GM23338 (cell line): ENCODE results near the gene MRPL1. TPM values are rescaled to one million over a fixed set of nuclear protein-coding genes. Genes with fewer than 3 reads are reported as not detected.

Source experiments
- ATAC-seq: fragments of 200-7000 bp; cut with Tn5 transposase; 3 replicates; pipeline ENCODE4 v1.9.1; 2020
- DNase-seq: peaks from one replicate; pipeline ENCODE4 v3.0.0-alpha.2; 2015; ENCODE audit warnings: low spot score
- H2AFZ ChIP-seq: fragments of 200-600 bp; sonication (generic); 2 replicates; pipeline ENCODE4 v1.8.0; 2016; ENCODE audit warnings: antibody characterized with exemption, mild to moderate bottlenecking, moderate library complexity
- H3F3A ChIP-seq: fragments of 200-600 bp; sonication (generic); replicated peaks from 2 replicates; pipeline ENCODE4 v1.8.0; 2017; ENCODE audit warnings: antibody characterized with exemption, mixed run types, low read depth
- H3K27ac ChIP-seq: fragments of 200-600 bp; sonication (generic); 2 replicates; pipeline ENCODE4 v1.6.1; 2016; ENCODE audit warnings: low read depth
- H3K27me3 ChIP-seq: fragments of 200-600 bp; sonication (generic); 2 replicates; pipeline ENCODE4 v1.8.0; 2016; ENCODE audit warnings: mild to moderate bottlenecking, mixed run types, moderate library complexity; ENCODE audit not compliant: insufficient read depth
- H3K36me3 ChIP-seq: fragments of 200-600 bp; sonication (generic); 2 replicates; pipeline ENCODE4 v1.8.0; 2016; ENCODE audit warnings: mild to moderate bottlenecking; ENCODE audit not compliant: insufficient read depth
- H3K4me1 ChIP-seq: fragments of 200-600 bp; sonication (generic); 2 replicates; pipeline ENCODE4 v1.8.0; 2016; ENCODE audit warnings: mild to moderate bottlenecking, moderate library complexity; ENCODE audit not compliant: insufficient read depth
- H3K4me2 ChIP-seq: fragments of 200-600 bp; sonication (generic); 2 replicates; pipeline ENCODE4 v1.7.1; 2017; ENCODE audit warnings: mixed run types
- H3K4me3 ChIP-seq: fragments of 200-600 bp; sonication (generic); 2 replicates; pipeline ENCODE4 v1.6.1; 2016; ENCODE audit warnings: mixed run types
- H3K79me2 ChIP-seq: fragments of 200-600 bp; sonication (generic); replicated peaks from 2 replicates; pipeline ENCODE4 v1.8.0; 2017; ENCODE audit warnings: mild to moderate bottlenecking; ENCODE audit not compliant: insufficient read depth
- H3K9me2 ChIP-seq: fragments of 200-600 bp; sonication (generic); 2 replicates; pipeline ENCODE4 v1.8.0; 2017; ENCODE audit not compliant: insufficient read depth
- H4K20me1 ChIP-seq: fragments of 200-600 bp; sonication (generic); replicated peaks from 2 replicates; pipeline ENCODE4 v1.8.0; 2017; ENCODE audit warnings: mild to moderate bottlenecking; ENCODE audit not compliant: insufficient read depth
- H3K27ac Mint-ChIP-seq: 2 replicates; pipeline ENCODE4 v1.8.0; 2020; ENCODE audit warnings: inconsistent platforms, mild to moderate bottlenecking, moderate library complexity, mixed read lengths
- H3K27me3 Mint-ChIP-seq: 3 replicates; pipeline ENCODE4 v1.8.0; 2022; ENCODE audit warnings: low read depth, mild to moderate bottlenecking, moderate library complexity, mixed read lengths, inconsistent platforms; ENCODE audit not compliant: insufficient read depth, poor library complexity
- H3K36me3 Mint-ChIP-seq: 3 replicates; pipeline ENCODE4 v1.8.0; 2021; ENCODE audit warnings: low read depth, mild to moderate bottlenecking, inconsistent platforms, moderate library complexity, mixed read lengths
- H3K4me1 Mint-ChIP-seq: 3 replicates; pipeline ENCODE4 v1.8.0; 2020; ENCODE audit warnings: mild to moderate bottlenecking, inconsistent platforms, mixed read lengths
- H3K4me3 Mint-ChIP-seq: 3 replicates; pipeline ENCODE4 v1.8.0; 2021; ENCODE audit warnings: moderate library complexity, mild to moderate bottlenecking, inconsistent platforms, mixed read lengths
- H3K9me3 Mint-ChIP-seq: 3 replicates; pipeline ENCODE4 v1.8.0; 2020; ENCODE audit warnings: moderate library complexity, mild to moderate bottlenecking, inconsistent platforms, mixed read lengths
- CREB1 ChIP-seq: fragments of 250-450 bp; sonication (Bioruptor Pico); IDR thresholded peaks from 2 replicates; pipeline ENCODE4 v1.5.0; 2020; ENCODE audit warnings: low read depth, mild to moderate bottlenecking, moderate library complexity
- EZH2 ChIP-seq: fragments of 200-600 bp; sonication (generic); IDR thresholded peaks from one replicate; pipeline ENCODE4 v1.8.0; 2017; ENCODE audit warnings: antibody characterized with exemption, mild to moderate bottlenecking, low read depth; ENCODE audit not compliant: unreplicated experiment
- EZH2phosphoT487 ChIP-seq: fragments of 200-600 bp; sonication (generic); IDR thresholded peaks from one replicate; pipeline ENCODE4 v1.8.1; 2018; ENCODE audit warnings: antibody characterized with exemption; ENCODE audit not compliant: unreplicated experiment
- ZNF114 ChIP-seq: fragments of 250-450 bp; sonication (Bioruptor Pico); IDR thresholded peaks from 2 replicates; pipeline ENCODE4 v1.5.0; 2020; ENCODE audit warnings: mild to moderate bottlenecking, moderate library complexity
- ZNF331 ChIP-seq: fragments of 250-450 bp; sonication (Bioruptor Pico); IDR thresholded peaks from 2 replicates; pipeline ENCODE4 v1.5.0; 2020; ENCODE audit warnings: low read depth, mild to moderate bottlenecking, moderate library complexity
- polyA plus RNA-seq: library from polyadenylated mRNA; unstranded; fragments of >200 nt; fragmentation: Nextera tagmentation; extraction: Ambion mirVana; gene quantifications from 2 replicates; pipeline ENCODE4 v1.2.1, GENCODE V29; 2016
- total RNA-seq: library from RNA; depleted of rRNA; stranded (reverse); fragments of >200 nt; shearing (Covaris generic); gene quantifications from 2 replicates; pipeline ENCODE4 v1.2.3, GENCODE V29; 2014
- TF ChIP-seq, protein P1 (sequence below): fragments of 250-450 bp; sonication (Bioruptor Pico); IDR thresholded peaks from 2 replicates; pipeline ENCODE4 v1.5.0; 2020; ENCODE audit warnings: mild to moderate bottlenecking, moderate library complexity
- TF ChIP-seq, protein P2 (sequence below): IDR thresholded peaks from one replicate; pipeline ENCODE4 v1.6.1; 2018; ENCODE audit warnings: antibody characterized with exemption; ENCODE audit not compliant: unreplicated experiment

The MRPL1 gene
- total and polyA plus RNA-seq, 2 experiments from 2014 or later = 29.2 to 46.5 TPM

DNA sequence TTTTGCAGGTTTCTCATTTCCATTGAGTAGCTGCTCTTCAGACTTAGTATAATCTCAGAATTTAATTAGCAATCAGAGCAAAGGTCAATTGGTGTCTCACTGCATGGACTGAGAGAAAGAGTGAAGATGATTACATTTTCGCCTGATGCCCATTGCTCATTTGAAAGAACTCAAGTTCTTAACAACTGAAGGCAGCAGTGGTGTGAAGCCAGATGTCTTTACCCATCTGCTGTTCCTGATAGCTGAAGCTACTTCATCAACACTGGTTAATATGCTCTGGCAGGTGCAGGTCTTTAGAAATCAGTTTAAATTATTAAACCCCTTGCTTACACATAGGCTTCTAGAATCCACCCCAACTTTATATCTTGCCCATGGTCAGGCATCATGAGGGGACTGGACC, 130.0 kb downstream of the MRPL1 start:
- Histone ChIP-seq H3K4me2 (no peak overlapping the region), H2AFZ (no peak overlapping the region), H3K9me2 (peaks cover 16% of the 10 kb centered on the region), H4K20me1 (no peaks in the 10 kb centered on the region), H3F3A (no peaks in the 10 kb centered on the region), H3K27ac (no peak overlapping the region), H3K4me3 (no peak overlapping the region), H3K4me1 (peaks cover 25% of the 10 kb centered on the region), H3K79me2 (no peaks in the 10 kb centered on the region), H3K27me3 (no peaks in the 10 kb centered on the region), H3K36me3 (no peaks in the 10 kb centered on the region)
- Mint-ChIP-seq H3K4me1 (peaks cover 42% of the 10 kb centered on the region), H3K4me3 (no peak overlapping the region), H3K27ac (0 out of 2 replicates have a peak overlapping the region, but pooled peaks have one; percentile 10), H3K9me3 (no peaks in the 10 kb centered on the region; the same call in 2 of the 3 replicates), H3K27me3 (no peaks in the 10 kb centered on the region), H3K36me3 (no peaks in the 10 kb centered on the region)
- no peak for DNase-seq
- no peak for ATAC-seq
- no peak for TF ChIP-seq EZH2phosphoT487
- no peak for TF ChIP-seq EZH2
- TF ChIP-seq, protein P1, sequence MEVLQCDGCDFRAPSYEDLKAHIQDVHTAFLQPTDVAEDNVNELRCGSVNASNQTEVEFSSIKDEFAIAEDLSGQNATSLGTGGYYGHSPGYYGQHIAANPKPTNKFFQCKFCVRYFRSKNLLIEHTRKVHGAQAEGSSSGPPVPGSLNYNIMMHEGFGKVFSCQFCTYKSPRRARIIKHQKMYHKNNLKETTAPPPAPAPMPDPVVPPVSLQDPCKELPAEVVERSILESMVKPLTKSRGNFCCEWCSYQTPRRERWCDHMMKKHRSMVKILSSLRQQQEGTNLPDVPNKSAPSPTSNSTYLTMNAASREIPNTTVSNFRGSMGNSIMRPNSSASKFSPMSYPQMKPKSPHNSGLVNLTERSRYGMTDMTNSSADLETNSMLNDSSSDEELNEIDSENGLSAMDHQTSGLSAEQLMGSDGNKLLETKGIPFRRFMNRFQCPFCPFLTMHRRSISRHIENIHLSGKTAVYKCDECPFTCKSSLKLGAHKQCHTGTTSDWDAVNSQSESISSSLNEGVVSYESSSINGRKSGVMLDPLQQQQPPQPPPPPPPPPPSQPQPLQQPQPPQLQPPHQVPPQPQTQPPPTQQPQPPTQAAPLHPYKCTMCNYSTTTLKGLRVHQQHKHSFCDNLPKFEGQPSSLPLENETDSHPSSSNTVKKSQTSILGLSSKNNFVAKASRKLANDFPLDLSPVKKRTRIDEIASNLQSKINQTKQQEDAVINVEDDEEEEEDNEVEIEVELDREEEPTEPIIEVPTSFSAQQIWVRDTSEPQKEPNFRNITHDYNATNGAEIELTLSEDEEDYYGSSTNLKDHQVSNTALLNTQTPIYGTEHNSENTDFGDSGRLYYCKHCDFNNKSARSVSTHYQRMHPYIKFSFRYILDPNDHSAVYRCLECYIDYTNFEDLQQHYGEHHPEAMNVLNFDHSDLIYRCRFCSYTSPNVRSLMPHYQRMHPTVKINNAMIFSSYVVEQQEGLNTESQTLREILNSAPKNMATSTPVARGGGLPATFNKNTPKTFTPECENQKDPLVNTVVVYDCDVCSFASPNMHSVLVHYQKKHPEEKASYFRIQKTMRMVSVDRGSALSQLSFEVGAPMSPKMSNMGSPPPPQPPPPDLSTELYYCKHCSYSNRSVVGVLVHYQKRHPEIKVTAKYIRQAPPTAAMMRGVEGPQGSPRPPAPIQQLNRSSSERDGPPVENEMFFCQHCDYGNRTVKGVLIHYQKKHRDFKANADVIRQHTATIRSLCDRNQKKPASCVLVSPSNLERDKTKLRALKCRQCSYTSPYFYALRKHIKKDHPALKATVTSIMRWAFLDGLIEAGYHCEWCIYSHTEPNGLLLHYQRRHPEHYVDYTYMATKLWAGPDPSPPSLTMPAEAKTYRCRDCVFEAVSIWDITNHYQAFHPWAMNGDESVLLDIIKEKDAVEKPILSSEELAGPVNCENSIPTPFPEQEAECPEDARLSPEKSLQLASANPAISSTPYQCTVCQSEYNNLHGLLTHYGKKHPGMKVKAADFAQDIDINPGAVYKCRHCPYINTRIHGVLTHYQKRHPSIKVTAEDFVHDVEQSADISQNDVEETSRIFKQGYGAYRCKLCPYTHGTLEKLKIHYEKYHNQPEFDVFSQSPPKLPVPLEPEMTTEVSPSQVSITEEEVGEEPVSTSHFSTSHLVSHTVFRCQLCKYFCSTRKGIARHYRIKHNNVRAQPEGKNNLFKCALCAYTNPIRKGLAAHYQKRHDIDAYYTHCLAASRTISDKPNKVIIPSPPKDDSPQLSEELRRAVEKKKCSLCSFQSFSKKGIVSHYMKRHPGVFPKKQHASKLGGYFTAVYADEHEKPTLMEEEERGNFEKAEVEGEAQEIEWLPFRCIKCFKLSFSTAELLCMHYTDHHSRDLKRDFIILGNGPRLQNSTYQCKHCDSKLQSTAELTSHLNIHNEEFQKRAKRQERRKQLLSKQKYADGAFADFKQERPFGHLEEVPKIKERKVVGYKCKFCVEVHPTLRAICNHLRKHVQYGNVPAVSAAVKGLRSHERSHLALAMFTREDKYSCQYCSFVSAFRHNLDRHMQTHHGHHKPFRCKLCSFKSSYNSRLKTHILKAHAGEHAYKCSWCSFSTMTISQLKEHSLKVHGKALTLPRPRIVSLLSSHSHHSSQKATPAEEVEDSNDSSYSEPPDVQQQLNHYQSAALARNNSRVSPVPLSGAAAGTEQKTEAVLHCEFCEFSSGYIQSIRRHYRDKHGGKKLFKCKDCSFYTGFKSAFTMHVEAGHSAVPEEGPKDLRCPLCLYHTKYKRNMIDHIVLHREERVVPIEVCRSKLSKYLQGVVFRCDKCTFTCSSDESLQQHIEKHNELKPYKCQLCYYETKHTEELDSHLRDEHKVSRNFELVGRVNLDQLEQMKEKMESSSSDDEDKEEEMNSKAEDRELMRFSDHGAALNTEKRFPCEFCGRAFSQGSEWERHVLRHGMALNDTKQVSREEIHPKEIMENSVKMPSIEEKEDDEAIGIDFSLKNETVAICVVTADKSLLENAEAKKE (CRISPR knock-in tag) = no peak

DNA sequence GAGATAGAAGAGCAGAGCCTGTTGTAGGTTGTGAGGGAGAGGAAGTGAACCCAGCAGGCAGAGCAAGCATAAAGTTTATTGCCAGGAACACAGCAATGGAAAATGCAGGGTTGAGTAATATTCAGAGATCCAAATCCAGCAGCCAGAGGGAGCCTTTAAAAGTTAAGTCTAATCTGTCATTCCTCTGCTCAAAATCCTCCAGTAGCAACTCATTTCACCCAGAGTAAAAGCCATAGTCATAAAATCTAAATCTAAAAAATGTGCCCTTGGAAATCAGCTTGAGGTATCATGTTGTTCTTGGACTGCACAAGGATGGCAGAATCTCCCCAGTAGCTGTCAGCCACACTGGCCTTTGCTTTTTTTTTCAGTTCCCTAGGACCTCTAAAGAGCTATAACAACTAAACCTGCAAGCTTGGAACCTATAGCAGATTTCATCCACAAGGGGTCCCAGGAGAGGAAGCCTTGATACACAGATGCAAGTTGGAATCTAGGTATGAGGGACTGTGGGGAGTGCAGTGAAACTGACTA, 131.6 kb downstream of the MRPL1 start:
- Mint-ChIP-seq H3K36me3 (no peaks in the 10 kb centered on the region), H3K4me1 (peaks cover 42% of the 10 kb centered on the region), H3K4me3 (no peak overlapping the region; the same call in 2 of the 3 replicates), H3K27me3 (no peaks in the 10 kb centered on the region), H3K27ac (peak overlapping the region; percentile 76), H3K9me3 (no peaks in the 10 kb centered on the region)
- H3K9me2 ChIP-seq = peaks cover 6% of the 10 kb centered on the region; the same call in 1 of the 2 replicates
- no peaks in the 10 kb centered on the region for H3F3A ChIP-seq
- no peak overlapping the region for H3K4me2 ChIP-seq
- no peaks in the 10 kb centered on the region for H4K20me1 ChIP-seq
- peaks cover 25% of the 10 kb centered on the region for H3K4me1 ChIP-seq
- peak; percentile 99 for ATAC-seq
- H3K79me2 ChIP-seq = no peaks in the 10 kb centered on the region
- DNase-seq = peak; percentile 96
- no peak overlapping the region for H3K4me3 ChIP-seq
- H3K27ac ChIP-seq = no peak overlapping the region
- no peak overlapping the region for H2AFZ ChIP-seq
- H3K27me3 ChIP-seq = no peaks in the 10 kb centered on the region
- no peaks in the 10 kb centered on the region for H3K36me3 ChIP-seq
- TF ChIP-seq CREB1 (CRISPR knock-in tag) (no peak), ZNF114 (CRISPR knock-in tag) (no peak), ZNF331 (CRISPR knock-in tag) (no peak)
- TF ChIP-seq, protein P2, sequence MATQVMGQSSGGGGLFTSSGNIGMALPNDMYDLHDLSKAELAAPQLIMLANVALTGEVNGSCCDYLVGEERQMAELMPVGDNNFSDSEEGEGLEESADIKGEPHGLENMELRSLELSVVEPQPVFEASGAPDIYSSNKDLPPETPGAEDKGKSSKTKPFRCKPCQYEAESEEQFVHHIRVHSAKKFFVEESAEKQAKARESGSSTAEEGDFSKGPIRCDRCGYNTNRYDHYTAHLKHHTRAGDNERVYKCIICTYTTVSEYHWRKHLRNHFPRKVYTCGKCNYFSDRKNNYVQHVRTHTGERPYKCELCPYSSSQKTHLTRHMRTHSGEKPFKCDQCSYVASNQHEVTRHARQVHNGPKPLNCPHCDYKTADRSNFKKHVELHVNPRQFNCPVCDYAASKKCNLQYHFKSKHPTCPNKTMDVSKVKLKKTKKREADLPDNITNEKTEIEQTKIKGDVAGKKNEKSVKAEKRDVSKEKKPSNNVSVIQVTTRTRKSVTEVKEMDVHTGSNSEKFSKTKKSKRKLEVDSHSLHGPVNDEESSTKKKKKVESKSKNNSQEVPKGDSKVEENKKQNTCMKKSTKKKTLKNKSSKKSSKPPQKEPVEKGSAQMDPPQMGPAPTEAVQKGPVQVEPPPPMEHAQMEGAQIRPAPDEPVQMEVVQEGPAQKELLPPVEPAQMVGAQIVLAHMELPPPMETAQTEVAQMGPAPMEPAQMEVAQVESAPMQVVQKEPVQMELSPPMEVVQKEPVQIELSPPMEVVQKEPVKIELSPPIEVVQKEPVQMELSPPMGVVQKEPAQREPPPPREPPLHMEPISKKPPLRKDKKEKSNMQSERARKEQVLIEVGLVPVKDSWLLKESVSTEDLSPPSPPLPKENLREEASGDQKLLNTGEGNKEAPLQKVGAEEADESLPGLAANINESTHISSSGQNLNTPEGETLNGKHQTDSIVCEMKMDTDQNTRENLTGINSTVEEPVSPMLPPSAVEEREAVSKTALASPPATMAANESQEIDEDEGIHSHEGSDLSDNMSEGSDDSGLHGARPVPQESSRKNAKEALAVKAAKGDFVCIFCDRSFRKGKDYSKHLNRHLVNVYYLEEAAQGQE = no peak
